Kidney (tissue), 14 donors: ENCODE results near the gene BDNF. TPM values are rescaled to one million over a fixed set of nuclear protein-coding genes. Genes with fewer than 3 reads are reported as not detected.

ENCODE experiments used
- DNase-seq, 5 donors: peaks; one replicate each; pipeline ENCODE4 v3.0.0-alpha.2; 2013 to 2020
- FAIRE-seq: peaks from 2 replicates; lab custom pipeline; 2012; peaks lifted over from hg19 to GRCh38; lab: Jason Lieb, UNC
- H3K27ac ChIP-seq, 2 donors: one replicate each; pipeline ENCODE4 v1.7.0; 2013; ENCODE audit warnings: low read depth in 2 of 2, low read length in 2 of 2, inconsistent platforms in 1 of 2
- H3K27me3 ChIP-seq: one replicate; pipeline ENCODE4 v1.7.1; 2013; ENCODE audit warnings: low read length, inconsistent platforms; ENCODE audit not compliant: control insufficient read depth, insufficient read depth
- H3K36me3 ChIP-seq, 3 donors: one replicate each; pipeline versions ENCODE4 v1.7.0 to v1.7.1; 2013; ENCODE audit warnings: low read length in 3 of 3, control low read depth in 1 of 3, inconsistent platforms in 1 of 3; ENCODE audit not compliant: insufficient read depth in 3 of 3, control insufficient read depth in 2 of 3
- H3K4me1 ChIP-seq, 3 donors: one replicate each; pipeline versions ENCODE4 v1.7.0 to v1.7.1; 2013; ENCODE audit warnings: low read length in 3 of 3, inconsistent platforms in 1 of 3, low read depth in 1 of 3; ENCODE audit not compliant: control insufficient read depth in 2 of 3, insufficient read depth in 2 of 3
- H3K4me3 ChIP-seq, 3 donors: one replicate each; pipeline versions ENCODE4 v1.7.0 to v1.8.1; 2013; ENCODE audit warnings: low read length in 3 of 3, control low read depth in 1 of 3, inconsistent platforms in 1 of 3
- H3K9ac ChIP-seq, 3 donors: one replicate each; pipeline versions ENCODE4 v1.7.0 to v1.7.1; 2013; ENCODE audit warnings: low read length in 3 of 3, control low read depth in 1 of 3, inconsistent platforms in 1 of 3
- H3K9me3 ChIP-seq, 3 donors: one replicate each; pipeline versions ENCODE4 v1.7.0 to v1.7.1; 2013; ENCODE audit warnings: low read length in 3 of 3, control low read depth in 1 of 3, inconsistent platforms in 1 of 3; ENCODE audit not compliant: control insufficient read depth in 2 of 3, insufficient read depth in 1 of 3
- intact Hi-C: fragments of 100-400 bp; cut with DNase I; formaldehyde crosslinking; loops from one replicate; pipeline ENCODE4 v1.11.1; 2022
- polyA plus RNA-seq: library from polyadenylated mRNA; stranded (reverse); fragments of 350-450 nt; fragmentation: Illumina TruSeq; extraction: RNeasy Lipid Tissue Mini Kit (QIAGEN cat#74804); gene quantifications from one replicate; pipeline ENCODE4 v1.2.3, GENCODE V29; 2014; ENCODE audit warnings: low read depth, low replicate concordance; ENCODE audit not compliant: insufficient read depth
- total RNA-seq: library from RNA; stranded (reverse); fragmentation: NEBNext Ultra II Directional; extraction: Animal tissue kit (Norgen Biotek cat#: 25700); gene quantifications from one replicate; pipeline ENCODE4 v1.2.1, GENCODE V29; 2021
- TF ChIP-seq, protein P1 (sequence below): IDR thresholded peaks from 3 replicates; pipeline ENCODE4 v1.5.1; 2012; ENCODE audit warnings: mild to moderate bottlenecking, moderate library complexity, borderline replicate concordance; ENCODE audit not compliant: insufficient read depth; ENCODE audit errors: extremely low read depth
- donor health status: control.
- donor health status: control.
- donor health status: control.
- donor health status: control.
- donor health status: control.
- donor health status: DM: yes; HTN: yes; CAD: no.
- donor health status: Normal renal cell carcinoma (clear cell type).

The BDNF gene
- total and polyA plus RNA-seq, 2 donors from 2014 or later = 0.19 to 0.31 TPM

DNA sequence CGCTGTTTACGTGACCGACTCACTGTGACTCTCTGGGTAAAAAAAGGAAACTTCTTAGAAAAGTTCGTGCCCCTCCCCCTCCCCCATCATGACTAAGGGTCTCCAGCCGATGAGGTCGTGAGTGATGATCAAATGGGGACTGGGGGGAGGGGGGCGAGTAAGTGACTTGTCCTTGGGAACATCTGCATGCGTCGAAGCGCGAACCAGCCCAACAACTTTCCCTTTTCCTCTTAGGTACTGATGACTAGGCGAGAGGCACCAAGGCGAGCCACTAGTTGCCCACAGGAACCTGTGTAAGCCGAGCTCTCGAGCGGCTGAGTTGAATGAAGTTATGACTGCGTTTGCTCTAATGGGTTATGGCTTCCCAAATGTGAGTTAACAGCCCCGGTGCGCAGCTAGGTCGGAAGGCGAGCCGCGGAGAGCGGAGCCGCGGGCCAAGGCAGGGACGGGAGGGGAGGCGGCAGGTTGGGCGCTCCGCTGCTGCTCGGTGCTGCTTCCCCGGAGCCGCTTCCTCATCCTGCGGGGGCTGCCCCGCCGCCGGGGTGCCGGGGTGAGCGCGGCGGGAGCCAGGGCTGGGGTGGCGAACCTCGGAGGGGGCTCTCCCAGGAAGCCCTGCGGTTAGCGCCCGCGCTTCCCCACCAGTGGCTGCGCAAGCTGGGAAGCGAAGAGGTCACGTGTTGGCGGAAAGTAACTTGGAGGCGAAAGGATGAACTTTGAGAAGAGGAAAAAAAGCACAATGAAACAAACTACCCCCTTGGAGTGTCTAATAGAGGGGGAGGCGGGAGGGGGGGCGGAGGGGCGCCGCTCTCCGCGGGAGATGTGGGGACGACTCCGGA lies 22.1 kb upstream of the BDNF start:
- Histone ChIP-seq H3K4me3 (peak overlapping the region in 2 of 3 donors; percentile 4 to 42), H3K4me1 (peaks cover 0 to 5% (median 0%) of the 10 kb centered on the region in 3 donors), H3K27ac (no peak overlapping the region), H3K9ac (no peak overlapping the region), H3K27me3 (peaks cover 39% of the 10 kb centered on the region), H3K9me3 (no peaks in the 10 kb centered on the region), H3K36me3 (no peaks in the 10 kb centered on the region)
- DNase-seq (peak; percentile 34 to 69 (median 38)), FAIRE-seq (no peak)
- intact Hi-C loops = no loop called here
- TF ChIP-seq, protein P1, sequence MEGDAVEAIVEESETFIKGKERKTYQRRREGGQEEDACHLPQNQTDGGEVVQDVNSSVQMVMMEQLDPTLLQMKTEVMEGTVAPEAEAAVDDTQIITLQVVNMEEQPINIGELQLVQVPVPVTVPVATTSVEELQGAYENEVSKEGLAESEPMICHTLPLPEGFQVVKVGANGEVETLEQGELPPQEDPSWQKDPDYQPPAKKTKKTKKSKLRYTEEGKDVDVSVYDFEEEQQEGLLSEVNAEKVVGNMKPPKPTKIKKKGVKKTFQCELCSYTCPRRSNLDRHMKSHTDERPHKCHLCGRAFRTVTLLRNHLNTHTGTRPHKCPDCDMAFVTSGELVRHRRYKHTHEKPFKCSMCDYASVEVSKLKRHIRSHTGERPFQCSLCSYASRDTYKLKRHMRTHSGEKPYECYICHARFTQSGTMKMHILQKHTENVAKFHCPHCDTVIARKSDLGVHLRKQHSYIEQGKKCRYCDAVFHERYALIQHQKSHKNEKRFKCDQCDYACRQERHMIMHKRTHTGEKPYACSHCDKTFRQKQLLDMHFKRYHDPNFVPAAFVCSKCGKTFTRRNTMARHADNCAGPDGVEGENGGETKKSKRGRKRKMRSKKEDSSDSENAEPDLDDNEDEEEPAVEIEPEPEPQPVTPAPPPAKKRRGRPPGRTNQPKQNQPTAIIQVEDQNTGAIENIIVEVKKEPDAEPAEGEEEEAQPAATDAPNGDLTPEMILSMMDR = no peak

DNA sequence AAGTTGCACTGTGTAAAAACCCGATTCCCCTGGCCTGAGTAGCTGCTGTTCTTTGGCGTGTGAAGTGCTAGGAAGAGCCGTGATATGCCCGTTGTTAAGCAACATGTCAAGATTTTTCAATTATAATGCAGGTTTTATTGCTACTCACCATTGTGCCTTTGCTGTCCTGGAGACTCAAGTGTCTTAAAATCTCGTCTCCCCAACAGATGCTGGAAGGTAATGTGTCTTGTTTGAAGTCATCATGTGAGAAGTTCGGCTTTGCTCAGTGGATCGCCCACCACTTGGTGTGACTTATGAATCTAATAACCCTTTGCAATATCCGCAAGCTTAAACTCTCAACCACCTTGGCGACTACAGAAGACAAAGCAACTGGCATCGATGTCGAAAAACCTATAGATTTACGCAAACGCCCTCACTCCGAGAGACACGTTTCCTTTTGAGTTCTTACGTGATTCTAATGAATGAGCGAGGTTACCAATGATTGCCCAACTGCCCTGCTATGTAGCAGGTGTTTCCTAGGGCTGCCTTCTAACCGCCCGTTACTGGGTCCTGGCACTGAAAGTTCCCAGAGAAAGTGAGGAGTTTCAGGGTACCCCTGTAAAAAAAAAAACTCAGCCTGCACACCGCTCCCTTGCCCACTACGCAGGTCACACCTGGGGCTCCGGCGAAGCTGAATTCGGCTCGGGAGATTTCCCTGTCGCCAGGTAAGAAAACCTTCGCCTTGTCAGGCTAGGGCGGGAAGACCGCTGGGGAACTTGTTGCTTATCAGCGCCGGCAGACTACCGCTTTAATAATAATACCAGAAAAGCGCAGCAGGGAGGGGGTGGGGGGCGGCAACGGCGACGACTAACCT lies 21.2 kb upstream of the BDNF start:
- TF ChIP-seq, protein P1 = no peak
- intact Hi-C loops = no loop called here
- no peak overlapping the region for H3K4me3 ChIP-seq
- H3K36me3 ChIP-seq = no peaks in the 10 kb centered on the region
- H3K9ac ChIP-seq = no peak overlapping the region
- H3K27ac ChIP-seq = no peak overlapping the region
- DNase-seq = no peak
- H3K9me3 ChIP-seq = no peaks in the 10 kb centered on the region
- peaks cover 42% of the 10 kb centered on the region for H3K27me3 ChIP-seq
- H3K4me1 ChIP-seq = peaks cover 0 to 5% (median 0%) of the 10 kb centered on the region in 3 donors
- FAIRE-seq = no peak

DNA sequence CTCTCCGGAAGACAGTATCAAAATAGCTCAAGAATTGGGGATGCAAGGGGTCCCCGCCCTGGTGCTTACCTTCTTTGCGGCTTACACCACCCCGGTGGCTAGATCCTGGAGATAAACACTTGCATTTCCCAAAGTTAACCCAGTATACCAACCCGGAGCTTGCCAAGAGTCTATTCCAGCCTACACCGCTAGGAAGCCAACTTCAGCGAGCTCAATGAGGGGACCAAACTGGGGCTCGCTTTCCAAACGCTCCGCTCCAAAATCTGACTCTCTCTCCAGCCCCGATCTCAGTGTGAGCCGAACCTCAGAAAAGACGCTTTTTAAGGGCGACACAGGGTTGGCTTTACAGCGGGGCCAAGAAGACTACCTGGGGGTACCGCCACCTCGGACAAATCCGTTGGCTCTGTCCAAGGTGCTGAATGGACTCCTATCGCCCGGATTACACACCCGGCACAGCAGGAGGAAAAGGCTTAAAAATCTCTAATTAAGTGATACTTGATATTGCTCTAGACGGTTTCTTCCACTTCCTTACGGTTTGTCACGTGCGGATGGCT lies 20.1 kb upstream of the BDNF start:
- Histone ChIP-seq H3K9me3 (no peaks in the 10 kb centered on the region), H3K27me3 (peaks cover 42% of the 10 kb centered on the region), H3K36me3 (no peaks in the 10 kb centered on the region), H3K4me3 (no peak overlapping the region), H3K27ac (no peak overlapping the region), H3K4me1 (peaks cover 0 to 5% (median 0%) of the 10 kb centered on the region in 3 donors), H3K9ac (no peak overlapping the region)
- TF ChIP-seq, protein P1 = no peak
- FAIRE-seq (no peak), DNase-seq (peak in 4 of 5 donors; percentile 72 to 90 (median 88))
- intact Hi-C loops = no loop called here
